HG03457 (cell line): ENCODE measurements around the gene TOP3A.
"Not testable (repeated sequence)": the region's sequence is repeated elsewhere in the genome, so short reads cannot be mapped to it uniquely, and the experiment has no call there.

ENCODE experiments used
- ATAC-seq: cut with Tn5 transposase; IDR thresholded peaks from one replicate; pipeline ENCODE4 v1.9.1; 2021; ENCODE audit warnings: moderate number of reproducible peaks; ENCODE audit not compliant: unreplicated experiment

Gene TOP3A

DNA sequence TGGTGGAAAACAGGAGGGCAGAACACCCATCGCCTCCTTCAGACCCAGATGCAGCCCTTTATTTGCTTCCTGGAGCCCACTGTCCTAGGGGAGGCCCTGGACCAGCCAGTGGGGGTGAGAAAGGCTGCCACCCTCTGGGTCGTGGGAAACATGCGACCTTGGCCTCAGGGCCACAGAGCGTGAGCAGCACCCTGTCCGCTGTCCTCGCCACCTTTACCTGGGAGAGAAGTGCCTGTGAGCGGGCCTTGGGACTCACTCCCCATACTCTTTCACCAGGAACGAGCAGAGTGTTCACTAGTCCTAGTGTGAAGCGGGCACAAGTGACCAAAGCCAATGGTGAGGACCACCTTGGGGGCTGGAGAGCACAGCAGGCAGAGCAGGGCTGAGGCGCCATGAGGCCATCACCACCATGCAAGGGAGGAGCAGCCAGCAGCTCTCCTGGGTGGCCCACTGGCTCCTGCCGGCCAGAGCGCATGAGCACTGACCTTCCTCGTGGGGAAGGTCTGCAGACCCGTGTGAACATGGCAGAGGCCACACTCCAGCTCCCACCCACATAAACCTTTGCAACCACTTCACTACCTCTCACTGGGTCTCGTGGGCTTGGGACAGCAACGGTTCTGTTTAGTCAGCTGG lies 8.8 kb upstream of the TOP3A start:
- ATAC-seq: no peak

DNA sequence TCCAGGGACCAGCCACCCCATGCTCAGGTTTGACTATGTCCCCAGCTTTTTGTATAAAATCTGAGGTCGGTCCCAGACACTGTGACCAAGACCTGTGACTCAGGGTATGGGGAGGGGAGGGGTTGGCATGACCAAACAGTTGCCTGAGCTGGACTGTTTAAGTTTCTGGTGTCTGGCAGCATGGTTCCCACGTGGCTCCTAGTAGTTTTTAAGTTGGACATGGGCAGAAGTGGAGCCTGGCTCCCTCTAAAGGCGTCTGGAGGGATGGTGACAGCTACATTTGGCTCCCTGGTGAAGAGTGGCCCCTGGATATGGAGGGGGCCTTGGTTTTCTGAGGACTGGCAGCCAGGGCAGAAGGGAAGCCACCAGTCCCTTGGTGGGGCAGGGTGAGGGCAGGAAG lies 8.2 kb upstream of the TOP3A start:
- ATAC-seq: no peak

DNA sequence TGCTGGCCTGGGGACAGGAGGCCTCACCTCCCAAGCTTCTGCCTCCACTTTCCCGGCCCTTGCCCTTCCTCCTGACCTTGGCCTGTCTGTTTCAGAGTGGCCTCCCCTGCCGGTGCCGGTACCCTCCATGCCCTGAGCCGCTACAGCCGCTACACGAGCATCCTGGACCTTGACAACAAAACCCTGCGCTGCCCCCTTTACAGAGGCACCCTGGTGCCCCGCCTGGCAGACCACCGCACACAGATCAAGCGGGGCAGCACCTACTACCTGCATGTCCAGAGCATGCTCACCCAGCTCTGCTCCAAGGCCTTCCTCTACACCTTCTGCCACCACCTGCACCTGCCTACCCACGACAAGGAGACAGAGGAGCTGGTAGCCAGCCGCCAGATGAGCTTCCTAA lies 7.7 kb upstream of the TOP3A start:
- ATAC-seq: no peak

DNA sequence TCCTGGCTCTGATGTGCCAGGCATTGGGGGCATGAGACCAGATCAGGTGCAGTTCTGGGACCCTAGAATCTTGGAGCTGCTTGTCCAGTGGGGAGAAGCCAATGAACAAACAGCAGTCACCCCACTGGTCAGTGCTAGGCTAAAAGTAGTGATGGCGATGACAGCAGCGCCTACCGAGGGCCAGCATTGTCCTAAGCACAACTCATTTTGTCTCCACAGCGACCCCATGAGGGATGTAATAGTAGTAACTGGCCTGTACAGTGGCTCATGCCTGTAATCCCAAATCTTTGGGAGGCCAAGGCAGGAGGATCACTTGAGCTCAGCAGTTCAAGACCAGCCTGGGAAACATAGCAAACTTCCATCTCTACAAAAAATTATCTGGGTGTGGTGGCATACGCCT lies 6.5 kb upstream of the TOP3A start:
- ATAC-seq: no peak

DNA sequence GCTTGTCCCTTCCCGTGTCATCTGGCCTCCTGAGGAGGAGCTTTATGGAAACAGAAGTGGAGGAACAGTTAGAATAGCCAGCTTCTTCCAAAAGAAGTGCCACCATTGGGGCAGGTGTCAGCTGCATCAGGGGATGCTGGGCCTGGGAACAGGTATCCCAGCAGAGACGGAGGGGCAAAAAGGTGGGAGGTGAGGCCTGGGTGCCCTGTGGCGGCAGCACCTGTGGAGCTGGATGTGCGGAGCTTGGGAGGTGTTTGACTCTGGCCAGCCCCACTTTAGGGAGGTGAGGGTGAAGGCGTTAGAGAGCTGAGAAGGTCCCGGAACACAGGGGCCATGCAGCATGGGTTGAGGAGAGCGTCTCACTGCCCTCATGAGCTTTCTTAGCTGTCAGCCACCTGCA lies 5.5 kb upstream of the TOP3A start:
- no peak for ATAC-seq

DNA sequence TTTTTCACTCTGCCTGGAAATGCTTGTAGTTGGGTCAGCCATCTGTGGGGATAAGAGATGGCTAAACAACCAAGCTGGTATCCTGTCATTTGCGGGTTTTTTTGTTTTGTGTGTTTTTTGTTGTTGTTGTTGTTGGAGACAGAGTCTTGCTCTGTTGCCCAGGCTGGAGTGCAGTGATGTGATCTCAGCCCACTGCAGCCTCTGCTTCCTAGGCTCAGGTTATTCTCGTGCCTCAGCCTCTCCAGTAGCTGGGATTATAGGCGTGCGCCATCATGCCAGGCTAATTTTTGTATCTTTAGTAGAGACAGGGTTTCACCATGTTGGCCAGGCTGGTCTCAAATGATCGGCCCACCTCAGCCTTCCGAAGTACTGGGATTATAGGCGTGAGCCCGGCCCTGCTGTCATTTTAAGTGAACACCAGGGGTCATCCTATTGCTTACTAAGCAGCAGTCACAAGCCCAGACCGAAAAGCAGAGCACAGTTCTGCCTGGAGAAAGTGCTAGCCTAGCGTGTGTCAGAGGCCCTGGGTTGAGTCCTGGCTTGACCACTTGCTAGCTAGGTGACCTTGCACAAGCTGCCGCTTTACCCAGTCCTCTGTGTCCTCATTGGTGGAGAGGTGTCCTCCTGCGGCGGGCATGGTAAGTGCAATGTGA lies 4.9 kb upstream of the TOP3A start:
- ATAC-seq: no peak

DNA sequence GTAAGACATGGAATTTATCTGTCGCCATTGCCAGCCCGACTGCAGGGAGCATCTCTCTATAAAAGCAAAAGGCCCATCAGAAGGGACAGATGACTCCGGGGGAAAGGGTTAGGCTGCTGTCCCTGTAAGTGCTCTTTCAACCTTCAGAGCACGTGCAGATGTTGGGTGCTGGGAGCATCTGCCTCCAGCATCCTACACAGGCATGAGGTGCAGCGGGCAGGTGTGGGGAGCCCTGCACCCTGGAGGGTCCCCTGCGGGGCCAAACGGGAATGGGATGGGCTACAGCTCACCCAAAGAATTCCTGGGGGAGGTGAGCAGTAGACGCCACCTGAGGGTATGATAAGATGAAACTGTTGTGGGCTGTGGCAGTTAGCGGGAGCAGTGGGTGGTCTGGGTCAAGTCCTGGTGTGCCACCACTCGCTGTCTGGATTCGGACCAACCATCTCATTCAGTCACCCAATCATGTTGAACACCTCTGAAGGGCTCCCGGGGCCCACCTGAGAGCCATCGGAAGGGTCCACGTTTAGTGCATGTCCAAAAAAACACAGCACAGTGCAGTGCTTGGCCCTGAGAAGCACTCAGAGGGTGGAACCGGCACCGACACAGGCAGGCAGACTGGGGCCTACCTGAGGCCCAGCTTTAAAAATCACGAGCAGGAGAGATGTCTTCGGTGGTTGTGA lies 4.1 kb upstream of the TOP3A start:
- no peak for ATAC-seq

DNA sequence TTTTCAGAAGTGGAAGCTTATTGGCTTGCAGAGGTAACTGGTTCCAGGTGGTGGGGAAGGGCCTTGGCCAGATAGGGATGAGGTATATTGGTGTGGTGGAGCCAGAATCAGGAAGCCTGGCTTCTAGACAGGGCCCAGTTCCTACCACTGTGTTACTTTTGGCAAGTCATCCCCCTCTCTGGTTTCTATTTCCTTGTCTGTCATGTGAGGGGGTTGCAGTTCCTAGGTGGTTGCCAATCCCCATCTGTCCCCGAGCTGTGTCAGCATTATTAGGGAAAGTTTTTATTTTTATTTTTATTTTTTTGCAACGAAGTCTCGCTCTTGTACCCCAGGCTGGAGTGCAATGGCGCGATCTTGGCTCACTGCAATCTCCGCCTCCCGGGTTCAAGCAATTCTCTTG lies 3.3 kb upstream of the TOP3A start:
- ATAC-seq: no peak

DNA sequence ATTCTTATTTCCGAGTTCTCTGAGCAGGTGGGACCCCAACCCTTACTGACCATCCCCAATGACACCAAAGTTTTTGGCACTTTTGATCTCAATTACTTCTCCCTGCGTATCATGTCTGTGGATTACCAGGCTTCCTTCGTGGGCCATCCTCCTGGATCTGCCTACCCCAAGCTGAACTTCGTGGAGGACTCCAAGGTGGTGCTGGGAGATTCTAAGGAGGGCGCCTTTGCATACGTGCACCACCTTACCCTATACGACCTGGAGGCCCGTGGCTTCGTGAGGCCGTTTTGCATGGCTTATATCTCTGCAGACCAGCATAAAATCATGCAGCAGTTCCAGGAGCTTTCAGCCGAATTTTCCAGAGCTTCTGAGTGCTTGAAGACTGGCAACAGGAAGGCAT lies 1.2 kb upstream of the TOP3A start:
- no peak for ATAC-seq

DNA sequence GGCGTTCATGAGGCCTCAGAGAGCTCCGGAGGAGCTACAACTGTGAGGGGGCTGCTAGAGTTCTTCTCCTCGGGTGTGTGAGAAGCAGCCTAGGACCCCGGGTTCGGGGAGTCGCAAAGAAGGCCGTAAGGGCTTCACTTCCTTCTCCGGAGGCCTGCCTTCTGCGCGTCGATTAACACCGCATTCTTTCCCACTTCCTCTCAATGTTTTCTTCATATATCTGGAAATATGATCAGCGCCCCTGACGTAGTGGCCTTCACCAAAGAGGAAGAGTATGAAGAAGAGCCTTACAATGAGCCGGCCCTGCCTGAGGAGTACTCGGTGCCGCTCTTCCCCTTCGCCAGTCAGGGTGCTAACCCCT lies 748 bp upstream of the TOP3A start:
- ATAC-seq: no peak

DNA sequence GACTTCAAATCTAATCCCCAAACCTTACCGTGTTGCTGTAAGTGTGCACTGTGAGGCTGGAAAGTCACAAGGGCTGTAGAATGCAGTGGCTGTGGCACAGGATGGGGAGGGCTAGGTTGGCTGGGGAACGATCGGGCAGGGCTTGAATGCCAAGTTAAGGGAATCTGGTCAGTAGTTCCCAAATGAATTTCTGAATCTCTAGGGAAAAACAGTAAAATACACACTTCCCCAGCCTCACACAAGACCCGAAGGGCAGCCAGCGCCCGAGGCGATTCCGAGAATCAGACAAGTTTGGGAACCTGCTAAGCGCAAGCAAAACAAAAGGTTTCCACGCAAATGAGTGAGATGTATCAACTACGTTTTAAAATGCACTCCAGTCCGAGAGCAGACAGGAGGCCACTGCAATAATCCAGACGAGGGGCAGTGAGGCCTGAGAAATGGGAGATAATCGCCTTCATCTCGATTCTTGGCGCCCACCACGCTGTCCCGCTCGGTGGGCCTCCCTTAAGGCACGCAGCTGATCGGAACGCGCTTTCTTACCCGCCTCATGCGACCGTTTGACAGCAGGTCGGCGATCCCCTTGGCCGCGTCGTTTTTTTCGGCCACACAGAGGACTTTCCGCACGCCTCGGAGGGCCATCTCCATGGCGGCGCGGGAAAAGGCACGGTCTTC lies 599 bp downstream of the TOP3A start:
- peak; percentile 3 for ATAC-seq

DNA sequence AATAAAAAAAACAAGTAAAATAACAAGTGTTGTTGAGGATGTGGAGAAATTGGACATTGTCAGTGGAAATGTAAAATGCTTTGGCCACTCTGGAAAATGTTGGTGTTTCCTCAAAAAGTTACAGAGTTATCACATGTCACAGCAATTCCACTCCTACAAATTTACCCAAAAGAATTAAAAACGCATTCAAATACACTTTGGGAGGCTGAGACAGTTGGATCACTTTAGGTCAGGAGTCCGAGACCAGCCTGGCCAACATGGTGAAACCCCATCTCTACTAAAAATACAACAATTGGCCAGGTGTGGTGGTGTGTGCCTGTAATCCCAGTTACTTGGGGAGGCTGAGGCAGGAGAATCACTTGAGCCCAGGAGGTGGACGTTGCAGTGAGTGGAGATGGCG lies 5.6 kb downstream of the TOP3A start:
- ATAC-seq: no peak

DNA sequence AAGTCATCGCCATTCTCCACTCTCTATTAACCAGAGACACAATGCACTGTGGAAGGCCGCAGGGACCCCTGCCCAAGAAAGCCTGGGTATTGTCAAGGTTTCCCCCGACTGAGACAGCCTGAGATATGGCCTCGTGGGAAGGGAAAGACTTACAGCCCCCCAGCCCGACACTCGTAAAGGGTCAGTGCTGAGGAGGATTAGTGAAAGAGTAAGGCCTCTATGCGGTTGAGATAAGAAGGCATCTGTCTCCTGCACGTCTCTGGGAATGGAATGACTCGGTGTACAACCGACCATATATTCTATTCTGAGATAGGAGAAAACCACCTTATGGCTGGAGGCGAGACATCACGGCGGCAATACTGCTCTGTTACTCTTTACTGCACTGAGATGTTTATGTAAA lies 11.6 kb downstream of the TOP3A start:
- ATAC-seq: not testable (repeated sequence)

DNA sequence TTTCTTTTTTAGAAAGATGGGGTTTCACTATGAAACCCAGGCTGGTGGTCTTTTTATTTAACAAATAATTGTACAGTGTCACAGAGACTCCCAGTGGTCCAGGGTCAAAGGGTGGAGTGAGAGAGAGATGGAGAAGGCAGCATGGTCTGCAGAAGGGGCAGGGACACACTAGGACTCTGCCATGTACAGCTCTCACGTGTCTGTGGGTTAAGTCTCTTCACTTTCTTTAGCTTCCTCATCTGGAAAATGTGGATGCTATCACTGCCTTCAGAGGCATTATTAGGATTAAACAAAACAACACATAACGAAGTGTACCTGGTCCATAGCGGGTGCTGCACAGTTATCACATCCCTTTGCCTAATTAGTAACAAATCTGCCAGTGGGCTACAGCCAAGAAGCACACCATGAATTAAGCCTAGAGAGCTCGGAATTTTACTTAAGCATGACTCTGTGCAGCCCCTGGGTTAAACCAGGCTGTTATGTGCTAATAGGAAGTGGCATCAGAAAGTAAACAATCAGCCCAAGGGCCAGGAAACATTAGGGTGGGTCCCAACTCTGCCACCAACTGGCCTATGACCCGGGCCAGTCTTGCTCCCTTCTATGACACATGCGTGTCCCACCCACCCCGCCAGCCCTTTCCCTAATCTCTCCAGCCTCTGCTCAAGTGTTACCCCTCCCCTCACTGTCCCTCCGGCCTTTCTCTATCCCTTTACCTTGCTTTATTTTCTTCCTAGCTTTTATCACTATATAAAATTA lies 13.9 kb downstream of the TOP3A start:
- no peak for ATAC-seq

DNA sequence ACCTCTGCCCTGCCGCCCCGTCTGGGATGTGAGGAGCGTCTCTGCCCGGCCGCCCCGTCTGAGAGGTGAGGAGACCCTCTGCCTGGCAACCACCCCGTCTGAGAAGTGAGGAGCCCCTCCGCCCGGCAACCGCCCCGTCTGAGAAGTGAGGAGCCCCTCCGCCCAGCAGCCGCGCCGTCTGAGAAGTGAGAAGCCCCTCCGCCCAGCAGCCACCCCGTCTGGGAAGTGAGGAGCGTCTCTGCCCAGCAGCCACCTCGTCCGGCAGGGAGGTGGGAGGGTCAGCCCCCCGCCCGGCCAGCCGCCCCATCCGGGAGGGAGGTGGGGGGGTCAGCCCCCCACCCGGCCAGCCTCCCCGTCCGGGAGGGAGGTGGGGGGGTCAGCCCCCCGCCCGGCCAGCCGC lies 16.7 kb downstream of the TOP3A start:
- not testable (repeated sequence) for ATAC-seq

DNA sequence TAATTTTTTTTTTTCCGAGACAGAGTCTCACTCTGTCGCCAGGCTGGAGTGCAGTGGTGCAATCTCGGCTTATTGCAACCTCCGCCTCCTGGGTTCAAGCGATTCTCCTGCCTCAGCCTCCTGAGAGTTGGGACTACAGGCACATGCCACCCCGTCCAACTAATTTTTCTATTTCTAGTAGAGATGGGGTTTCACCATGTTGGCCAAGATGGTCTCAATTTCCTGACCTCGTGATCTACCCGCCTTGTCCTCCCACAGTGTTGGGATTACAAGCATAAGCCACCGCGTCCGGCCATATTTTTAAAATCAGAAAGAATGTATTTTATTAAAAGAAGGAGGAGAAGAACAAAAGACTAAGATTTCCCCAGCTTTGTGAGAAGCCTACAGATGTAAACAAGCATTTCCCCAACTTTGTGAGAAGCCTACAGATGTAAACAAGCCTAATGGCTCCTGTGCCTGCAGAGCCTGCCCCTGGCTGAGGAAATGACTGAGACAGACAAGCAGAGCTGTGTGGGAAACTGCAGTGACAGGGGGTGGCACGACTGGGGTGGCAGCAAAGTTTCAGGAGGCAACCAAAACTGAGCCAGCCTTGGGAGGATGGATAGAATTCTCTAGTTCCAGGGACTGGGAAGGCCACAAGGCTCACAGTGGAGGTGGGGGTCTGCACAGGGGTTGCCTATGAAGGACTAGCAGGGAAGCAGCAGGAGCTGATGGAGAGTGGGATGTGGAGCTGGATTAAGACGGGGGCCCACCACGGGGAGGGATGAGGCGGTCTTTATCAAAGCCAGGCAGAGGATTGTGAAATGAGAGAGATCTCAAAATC lies 22.9 kb downstream of the TOP3A start:
- ATAC-seq: no peak

DNA sequence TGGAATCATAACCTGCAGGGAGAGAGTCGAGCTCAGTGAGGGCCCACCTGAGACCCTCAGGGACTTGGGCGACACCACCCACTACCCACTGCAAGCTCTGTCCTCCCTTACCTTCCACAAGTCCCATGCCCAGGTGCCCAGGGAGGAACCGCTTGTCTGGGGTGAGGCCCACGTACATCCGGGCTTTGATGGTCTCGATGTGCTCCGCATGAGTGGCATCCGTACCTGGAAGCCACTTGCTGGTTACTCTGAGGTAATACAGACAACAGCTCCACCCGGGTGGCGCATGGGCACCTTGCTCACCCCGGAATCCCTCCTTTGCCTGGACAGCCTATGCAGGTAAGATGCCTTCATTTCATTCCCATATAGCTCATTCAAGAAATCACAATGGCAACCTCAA lies 29.5 kb downstream of the TOP3A start:
- no peak for ATAC-seq

DNA sequence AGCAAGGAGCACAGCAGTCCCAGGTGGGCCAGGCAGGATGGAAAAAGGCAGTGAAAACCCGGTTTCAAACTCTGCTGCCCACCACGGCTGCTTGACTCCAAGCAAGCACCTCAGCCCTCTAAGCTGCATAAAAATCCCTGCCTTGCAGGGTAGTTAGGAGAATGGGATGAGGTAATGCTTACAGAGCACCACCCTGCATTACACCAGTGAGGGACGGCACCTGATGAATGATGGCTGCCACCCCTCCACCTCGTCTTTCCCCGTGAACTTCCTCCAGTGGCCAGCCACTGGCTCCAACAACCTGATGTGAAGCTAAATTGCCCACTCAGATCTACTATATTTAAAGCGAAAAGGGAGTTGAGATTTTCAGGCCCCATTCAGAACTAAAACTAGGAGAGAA lies 33.0 kb downstream of the TOP3A start:
- ATAC-seq: no peak

DNA sequence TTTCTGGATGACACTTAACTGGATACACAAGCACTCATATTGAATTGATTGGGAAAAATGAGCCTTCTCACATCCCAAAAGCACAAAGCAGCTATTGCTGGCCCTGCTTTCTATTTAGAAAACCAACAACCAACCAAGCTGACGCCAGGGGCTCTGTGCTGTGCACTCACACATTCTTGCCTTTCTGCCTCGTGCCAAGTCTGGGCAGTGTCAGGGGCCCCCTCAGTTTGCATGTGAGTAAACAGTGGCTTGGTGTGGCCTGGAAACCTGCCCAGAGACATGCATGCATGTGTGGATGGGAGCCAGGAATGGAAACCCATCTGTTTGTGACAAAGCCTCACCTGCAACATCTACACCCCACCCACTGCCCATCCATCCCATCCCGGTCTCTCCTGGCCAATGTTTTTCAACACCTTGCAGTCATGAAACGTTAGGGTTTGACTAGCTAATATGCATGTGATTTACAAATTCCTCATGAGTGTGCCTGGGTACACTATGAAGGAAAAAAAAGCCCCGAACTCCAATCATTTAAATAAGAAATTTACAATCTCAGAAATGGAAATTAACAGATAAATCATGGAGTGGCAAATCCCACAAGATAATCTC lies 33.9 kb downstream of the TOP3A start:
- ATAC-seq: no peak

DNA sequence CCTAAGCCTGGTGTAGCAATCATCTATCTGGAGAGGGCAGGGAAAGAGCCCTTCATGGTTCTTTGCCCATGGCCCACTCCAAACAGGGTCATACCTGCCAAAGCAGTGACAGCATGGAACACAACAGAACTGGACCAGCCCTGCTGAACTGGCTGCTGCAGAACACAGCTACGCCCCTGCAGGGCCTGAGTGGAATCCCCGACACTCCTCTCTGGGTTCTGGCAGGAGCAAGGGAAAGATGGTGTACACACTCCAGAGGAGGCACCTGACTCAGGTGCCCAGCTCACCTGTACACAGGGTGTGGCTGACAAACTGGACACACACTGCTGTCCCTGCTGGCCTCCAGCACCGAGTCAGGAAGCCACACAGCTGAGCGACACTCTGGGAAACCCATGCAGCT lies 34.5 kb downstream of the TOP3A start:
- no peak for ATAC-seq
